Renal cortex interstitium (tissue), 11 donors: ENCODE measurements around the gene PHB1. TPM values are rescaled to one million over a fixed set of nuclear protein-coding genes. Genes with fewer than 3 reads are reported as not detected.
"Not testable (repeated sequence)": the region's sequence is repeated elsewhere in the genome, so short reads cannot be mapped to it uniquely, and the experiment has no call there.

ENCODE experiments used
- DNase-seq, 11 donors: peaks; one replicate each; pipeline ENCODE4 v3.0.0-alpha.2; 2013; ENCODE audit warnings: low read depth in 9 of 11, low spot score in 4 of 11; ENCODE audit errors: extremely low read depth in 1 of 11
- polyA plus RNA-seq, 3 donors: library from polyadenylated mRNA; unstranded; fragments of 120-200 nt; gene quantifications; one replicate each; pipeline ENCODE4 v1.2.1, GENCODE V29; 2013; ENCODE audit not compliant: insufficient read length in 3 of 3

PHB1 gene
- polyA plus RNA-seq, 3 donors = 225 to 247 (median 234) TPM

DNA sequence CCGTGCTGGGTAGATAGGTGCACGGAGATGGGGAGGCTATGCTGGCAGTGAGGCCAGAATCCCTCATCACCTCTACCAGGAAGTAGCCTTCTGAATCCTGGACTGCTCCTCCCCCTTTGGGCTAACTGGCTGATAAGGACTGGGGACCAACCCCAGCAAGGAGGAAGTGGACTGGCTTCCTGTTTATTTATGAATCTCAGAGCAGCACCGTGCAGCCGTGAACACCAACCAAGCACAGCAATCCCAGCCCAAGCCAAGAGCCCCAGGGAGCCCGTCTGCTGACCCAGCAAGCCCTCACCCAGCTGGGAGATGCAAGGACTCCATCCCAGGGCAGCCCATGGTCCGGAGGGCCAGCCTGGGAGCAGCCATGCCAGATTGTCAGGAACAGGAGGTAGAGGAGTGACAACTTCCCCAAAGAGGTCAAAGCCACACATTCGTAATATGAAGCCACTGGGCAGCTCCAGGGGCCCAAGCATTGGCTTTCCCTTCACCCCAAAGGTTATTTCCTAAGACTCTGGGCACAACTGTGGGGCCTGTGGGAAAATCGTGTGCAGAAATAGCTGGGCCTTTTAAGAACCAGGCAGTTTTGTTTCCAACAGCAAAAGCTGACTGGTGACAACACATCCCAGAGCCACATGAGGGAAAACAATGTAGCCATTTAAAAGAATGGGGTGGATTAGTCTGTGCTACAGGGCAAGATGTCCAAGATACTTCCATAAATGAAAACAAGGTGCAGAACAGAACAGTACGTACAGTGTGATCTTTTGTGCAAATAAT, 23.9 kb downstream of the PHB1 start:
- DNase-seq = no peak

DNA sequence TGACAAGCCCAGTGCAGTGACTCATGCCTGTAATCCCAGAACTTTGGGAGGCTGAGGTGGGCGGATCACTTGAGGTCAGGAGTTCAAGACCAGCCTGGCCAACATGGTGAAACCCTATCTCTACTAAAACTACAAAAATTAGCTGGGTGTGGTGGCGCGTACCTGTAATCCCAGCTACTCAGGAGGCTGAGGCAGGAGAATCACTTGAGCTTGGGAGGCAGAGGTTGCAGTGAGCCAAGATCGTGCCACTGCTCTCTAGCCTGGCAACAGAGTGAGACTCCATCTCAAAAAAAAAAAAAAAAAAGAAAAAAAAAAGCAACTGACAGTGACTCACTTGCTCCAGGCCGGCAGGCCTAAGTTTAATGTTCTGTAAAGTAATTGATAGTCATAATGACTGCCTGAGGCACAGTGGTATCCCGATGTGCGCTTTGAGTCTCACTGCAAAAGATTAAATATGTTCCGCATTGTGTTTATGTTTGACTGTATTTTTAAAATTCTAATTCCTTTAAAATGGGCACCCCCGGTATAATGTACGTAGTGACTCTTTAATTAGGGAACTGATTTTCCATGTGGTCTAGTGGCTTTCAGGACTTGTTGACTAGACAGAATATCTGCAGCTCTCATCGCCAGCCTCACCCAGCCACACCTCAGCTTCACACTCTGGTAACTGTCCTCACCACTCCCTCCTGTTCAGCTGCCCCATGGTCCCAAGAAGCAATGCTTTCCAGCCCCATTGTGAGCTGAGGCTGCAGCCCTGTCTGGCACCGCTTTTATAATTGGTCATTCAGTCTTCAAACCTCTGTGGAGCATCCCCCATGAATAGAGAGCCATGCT, 25.0 kb downstream of the PHB1 start:
- not testable (repeated sequence) for DNase-seq

DNA sequence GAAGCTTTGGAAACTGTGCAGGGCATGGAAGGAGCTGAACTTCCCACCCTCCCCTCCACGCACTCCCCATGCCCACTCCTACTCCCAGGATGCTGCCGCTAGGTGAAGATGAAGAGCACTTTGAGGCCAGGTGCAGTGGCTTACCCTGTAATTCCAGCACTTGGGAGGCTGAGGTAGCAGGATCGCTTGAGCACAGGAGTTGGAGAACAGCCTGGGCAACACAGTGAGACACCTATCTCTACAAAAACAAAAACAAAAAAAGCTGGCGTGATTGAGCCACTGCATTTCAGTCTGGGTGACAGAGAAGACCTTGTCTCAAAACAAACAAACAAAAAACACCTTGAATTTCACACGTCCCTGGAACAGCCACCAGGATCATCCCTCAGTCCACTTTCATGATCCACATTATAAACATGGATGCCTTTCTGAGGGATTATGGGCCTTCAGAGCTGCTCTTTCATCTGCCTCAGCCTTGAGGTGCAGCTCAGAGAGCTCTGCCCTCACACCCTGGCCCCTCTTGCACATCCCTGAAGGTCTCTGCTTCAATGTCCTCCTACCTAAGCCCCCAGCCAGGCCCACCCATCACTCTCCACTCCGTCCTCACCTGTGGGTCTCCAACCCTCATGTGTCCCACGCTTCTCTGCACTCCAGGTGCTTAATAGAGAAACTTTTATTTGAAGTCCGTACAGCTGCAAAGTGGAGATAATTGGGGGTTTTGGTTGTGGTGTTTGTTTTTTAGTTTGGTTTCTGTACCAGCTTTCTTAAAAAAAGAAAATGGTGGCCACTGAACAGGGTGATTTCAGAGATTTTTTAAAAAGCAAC, 25.8 kb downstream of the PHB1 start:
- DNase-seq = no peak

DNA sequence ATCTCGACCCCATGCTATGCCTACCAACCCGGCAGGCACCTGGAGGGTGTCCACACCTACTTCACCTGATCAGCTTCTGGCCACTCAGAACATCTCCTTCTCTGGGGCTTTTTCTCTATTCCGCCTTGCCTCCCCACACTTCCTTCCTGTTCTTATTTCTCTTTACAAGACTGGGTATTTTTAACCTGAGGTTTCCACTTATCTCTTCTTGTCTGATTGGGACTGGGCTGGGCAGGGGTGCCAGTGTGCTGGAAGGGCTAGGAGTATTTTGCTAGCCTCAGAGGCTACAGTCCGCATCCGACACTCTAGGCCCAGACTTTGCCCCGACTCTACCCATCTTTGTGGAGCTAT, 26.4 kb downstream of the PHB1 start:
- no peak for DNase-seq

DNA sequence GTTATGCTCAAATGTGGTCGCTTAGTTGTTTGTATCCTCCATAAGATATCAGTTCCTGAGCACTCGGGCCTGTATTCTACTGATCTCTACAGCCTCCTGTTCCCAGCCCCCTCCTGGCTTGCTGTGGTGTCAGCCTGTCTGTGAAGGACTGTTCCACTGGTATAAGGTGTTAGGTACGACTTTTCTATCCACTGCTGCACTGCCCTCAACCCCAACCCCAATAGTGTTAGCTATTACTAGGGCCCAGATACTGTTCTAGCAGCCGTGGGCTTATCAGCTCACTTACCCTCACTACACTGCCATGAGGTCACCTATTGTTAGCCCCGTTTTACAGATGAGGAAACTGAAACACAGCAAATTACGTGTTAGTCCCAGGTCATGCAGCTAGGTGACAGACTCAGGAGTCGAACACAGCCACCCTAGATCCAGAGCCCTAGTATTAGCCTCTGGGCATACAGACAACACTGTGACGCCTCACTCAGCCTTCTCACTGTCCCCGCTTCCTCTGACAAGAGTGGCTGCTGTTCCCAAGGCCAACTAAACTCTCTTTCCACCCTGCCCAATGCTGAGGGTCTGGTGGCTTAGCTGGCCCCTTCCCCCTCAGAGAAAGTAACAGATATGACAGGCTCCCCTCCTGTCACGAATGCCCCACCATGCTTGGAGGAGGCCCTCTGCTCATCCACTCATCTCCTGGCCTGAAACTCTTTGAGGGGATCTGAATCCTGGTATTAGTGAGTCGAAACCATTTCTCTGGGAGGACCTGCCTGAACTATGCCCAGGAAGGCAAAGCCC, 27.0 kb downstream of the PHB1 start:
- DNase-seq = no peak

DNA sequence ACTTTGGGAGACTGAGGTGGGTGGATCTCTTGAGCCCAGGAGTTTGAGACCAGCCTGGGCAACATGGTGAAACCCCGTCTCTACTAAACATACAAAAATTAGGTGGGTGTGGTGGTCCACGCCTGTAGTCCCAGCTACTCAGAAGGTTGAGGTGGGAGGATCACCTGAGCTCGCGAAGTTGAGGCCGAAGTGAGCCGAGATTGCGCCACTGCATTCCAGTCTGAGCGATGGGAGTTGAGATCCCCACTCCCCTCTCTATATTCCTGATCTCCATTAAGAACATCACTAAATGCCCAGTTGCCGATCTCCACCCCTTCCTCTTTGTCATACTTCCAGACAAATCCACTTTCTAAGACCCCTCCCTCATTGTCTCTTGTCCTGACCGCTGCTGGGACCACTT, 28.3 kb downstream of the PHB1 start:
- DNase-seq = no peak

DNA sequence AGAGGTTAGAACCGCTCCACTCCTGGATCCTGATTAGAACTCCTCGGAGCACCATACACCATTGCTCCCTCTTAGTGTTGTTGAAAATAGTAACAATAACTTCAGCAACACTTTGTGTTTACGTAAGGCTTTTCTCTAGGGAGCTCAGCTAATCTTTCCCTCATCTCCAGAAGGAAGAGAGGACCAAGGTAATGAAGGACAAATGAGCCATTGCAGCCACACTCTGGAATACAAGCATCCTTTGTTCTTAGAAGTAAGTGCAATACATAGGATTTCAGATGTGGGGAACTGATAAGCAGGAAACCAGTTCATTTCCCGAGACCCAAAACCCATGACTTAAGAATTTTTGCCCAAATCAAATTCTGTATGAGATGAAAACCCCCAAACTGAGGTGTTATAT, 29.7 kb downstream of the PHB1 start:
- DNase-seq = no peak

DNA sequence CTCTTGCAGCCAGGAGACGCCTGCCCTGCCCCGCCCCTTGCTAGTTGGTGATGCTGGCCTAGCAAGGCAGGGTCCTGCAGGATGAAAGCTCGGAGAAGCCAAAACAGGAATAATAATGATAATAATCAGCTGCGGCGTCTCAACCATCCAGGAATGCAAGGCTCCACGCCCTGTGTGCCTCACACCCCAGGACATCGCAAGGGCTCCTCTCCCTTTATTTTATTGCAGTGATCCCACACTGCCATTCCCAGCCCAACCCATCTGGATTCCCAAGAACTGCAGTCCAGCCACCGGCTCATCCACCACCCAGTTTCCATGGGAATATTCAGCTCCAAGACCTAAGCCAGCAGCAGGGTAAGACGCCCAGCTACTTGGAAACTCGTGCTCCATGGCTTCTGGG, 31.6 kb downstream of the PHB1 start:
- no peak for DNase-seq

DNA sequence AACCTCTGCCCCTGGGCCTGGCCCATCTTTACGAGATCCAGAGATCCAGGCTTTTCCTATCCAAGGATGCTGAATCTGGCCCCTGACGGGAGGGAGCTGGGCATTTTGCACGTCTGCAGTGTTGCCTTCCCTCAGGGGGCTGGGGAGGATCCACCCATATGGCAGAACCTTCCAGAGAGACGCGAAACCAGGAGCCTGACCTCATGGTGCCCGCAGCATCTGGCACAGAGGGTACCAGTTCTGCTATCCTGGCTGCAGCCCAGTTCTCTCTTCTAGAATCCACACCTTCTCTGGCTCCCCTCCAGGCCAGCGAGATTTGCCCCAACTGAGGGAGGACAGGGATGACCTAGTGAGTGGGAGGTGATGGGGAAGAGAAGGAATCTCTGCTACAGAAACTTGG, 32.1 kb downstream of the PHB1 start:
- no peak for DNase-seq

DNA sequence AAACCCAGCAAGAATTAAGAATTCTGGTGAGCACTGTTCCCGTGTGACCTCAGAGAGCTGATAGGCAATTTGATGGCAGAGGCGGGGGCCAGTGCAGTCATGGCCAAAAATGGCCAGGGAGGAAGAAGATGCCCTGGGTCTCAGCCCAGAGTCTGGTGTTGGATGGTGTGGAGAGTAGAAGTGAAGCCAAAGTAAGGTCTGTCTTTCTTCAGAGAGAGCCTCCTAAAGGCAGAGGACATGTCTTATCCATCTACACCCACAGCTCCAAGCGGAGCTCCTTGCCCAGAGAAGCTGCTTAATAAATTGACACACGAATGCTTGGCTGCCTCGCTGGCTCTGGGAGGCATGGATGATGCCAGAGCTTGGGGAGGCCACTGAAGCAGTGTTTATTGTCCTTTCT, 32.9 kb downstream of the PHB1 start:
- no peak for DNase-seq

DNA sequence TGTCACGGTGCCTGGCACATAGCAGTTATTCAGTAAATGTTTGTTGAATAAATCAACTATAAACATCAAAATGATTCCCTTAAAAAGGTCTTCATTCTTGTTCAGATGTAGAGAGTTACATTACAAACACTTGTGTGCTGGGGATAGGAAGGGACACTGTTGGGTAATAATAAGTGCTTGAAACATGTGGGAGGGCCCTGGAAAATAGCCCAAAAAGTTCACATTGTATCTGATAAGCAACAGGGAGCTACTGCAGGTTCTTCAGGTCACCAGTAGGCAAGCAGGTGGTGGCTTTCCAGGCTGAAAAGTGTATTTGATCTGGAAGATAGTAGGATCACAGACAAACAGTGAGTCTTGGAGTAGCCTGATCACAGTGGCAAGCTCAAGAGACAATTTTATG, 33.6 kb downstream of the PHB1 start:
- DNase-seq = no peak

DNA sequence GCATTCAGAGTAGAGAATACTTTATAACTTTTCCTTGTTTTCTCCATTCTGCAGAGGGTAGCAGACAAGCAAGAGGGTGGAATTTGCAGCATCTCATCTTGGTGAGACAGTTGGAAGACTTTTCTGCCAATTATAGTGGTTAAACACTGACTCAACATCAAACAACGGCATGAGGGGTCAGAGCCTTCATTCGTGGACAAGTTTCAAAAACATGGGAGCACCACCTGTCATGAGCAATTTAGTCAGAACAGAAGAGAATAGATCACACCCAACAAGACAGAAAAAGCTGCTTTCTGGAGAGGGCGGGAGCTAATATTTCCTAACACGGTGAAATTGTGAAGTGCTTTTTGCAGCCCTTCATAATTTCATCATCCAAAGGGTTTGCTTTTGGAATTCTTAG, 34.8 kb downstream of the PHB1 start:
- no peak for DNase-seq

DNA sequence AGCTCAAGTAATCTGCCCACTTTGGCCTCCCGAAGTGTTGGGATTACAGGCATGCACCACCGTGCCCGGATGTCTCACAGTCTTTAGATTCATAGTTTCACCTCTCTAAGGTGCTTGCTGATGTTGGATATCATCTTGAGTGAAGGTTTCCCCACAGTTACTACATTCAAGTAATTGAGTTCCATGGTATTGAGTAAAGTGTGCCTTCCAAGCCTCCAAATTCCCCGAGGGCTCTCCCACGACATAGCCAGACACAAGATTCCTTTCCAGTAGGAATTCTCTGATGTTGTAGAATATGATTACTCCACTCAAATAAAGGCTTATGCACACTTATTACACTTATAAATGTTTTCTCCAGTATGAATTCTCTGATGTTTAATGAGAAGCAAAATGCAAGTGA, 36.4 kb downstream of the PHB1 start:
- no peak for DNase-seq

DNA sequence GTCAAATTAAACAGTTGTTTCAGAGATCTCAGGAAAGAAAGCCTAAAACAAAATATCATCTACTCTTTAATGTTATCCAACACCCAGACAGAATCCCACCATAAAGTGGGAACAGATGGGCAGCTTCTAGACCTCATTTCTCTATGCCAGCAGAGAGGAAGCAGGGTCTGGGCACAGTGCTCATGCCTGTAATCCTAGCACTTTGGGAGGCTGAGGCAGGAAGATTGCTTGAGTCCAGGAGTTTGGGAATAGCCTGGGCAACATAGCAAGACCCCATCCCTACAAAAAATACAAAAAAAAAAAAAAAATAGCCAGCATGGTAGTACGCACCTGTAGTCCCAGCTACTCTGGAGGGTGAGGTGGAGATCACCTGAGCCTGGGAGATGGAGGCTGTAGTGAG, 39.1 kb downstream of the PHB1 start:
- DNase-seq = no peak

DNA sequence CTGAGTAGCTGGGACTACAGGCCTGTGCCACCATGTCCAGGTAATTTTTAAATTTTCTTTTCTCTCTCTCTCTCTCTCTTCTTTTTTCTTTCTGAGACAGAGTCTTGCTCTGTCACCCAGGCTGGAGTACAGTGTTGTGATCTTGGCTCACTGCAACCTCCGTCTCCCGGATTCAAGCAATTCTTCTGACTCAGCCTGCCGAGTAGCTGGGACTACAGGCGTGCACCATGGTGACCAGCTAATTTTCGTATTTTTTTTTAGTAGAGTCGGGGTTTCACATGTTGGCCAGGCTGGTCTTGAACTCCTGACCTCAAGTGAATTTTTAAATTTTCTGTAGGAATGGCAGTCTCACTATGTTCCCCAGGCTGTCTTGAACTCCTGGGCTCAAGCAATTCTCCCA, 41.6 kb downstream of the PHB1 start:
- DNase-seq = no peak

DNA sequence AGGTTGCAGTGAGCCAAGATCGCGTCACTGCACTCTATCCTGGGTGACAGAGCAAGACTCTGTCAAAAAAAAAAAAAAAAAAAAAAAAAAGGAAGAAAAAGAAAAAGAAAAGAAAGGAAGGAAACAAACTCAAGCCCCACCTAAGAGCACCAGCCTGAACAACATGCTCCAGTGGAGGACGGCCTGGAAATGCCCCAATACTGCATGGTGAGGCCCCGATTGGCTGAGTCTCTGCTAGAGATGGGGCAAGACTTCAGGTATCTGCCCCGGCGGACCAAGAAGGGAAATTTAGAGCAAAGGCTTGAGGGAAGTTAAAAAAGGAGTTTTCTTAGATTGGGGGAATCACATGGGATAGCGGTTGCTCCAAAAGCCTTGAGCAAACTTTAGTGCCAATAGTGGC, 42.3 kb downstream of the PHB1 start:
- DNase-seq = no peak

DNA sequence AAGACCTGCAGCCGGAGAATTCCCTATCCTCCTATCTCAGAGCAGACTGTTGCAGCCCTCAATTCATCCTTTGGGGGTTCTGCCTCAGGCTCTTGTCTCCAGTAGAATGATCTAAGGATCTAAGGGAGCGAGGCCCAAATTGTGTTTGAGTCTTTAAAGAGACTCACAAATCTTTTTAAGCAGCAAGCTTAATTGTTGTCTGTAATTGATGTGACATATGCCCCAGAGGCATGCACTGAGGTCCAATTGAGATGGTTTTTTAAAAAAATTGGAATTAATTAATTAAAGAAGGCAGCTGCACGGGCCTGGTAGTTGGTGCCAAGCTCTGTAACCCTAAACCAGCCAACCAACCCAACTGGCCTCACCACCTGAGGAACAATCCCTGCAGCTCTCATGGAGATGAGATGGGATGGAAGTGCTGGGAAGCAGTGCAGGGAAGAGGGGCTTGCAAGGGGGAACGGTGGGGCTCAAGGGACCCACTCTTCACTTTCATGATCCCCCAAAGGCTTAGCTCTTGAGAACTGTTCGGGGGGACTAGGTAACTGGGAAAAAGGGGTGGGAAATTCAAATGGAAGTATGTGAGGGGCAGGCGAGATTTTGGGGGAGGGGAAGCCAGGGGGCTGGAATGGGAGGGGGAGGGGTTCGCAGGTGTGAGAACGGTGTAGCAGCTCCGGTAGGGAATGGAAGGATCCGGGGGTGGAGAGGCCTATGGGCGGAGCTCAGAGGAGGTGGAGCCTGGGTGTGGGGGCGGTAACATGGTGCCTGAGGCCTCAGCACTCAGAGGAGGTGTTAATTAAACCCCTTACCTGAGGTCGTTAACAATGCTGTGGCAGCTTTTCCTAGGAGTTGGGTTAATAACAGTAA, 43.5 kb downstream of the PHB1 start:
- no peak for DNase-seq

DNA sequence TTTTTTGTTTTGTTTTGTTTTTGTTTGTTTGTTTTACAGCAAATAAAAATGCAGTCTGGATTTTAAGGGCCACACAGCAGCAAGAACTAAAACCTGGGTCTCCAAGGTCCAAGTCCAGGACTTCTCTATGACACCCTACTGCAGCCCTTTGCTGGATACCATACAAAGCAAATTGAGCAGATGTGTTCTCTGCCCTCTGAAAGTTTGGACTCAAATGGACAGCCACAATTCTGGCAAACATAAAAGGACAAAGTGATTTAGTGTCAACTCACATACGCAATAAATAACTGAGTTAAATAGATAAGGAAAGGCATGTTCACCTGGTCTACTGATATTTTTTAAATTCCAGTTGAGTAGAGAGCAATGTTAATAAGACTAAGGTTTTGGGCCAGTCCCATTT, 44.9 kb downstream of the PHB1 start:
- DNase-seq = no peak
